Duodenal mucosa (tissue), 2 donors: ENCODE measurements around the gene COX7A2L.

Experiments
- H3K27ac ChIP-seq: one replicate; pipeline ENCODE4 v1.7.0; 2013; ENCODE audit warnings: low read depth, low read length
- H3K27me3 ChIP-seq, 2 donors: one replicate each; pipeline ENCODE4 v1.7.0; 2013; ENCODE audit warnings: low read length in 2 of 2, control low read depth in 1 of 2; ENCODE audit not compliant: insufficient read depth in 2 of 2, control insufficient read depth in 1 of 2
- H3K36me3 ChIP-seq, 2 donors: one replicate each; pipeline ENCODE4 v1.7.0; 2013; ENCODE audit warnings: low read length in 2 of 2, control low read depth in 1 of 2; ENCODE audit not compliant: insufficient read depth in 2 of 2, control insufficient read depth in 1 of 2
- H3K4me1 ChIP-seq, 2 donors: one replicate each; pipeline ENCODE4 v1.7.0; 2013; ENCODE audit warnings: low read length in 2 of 2, control low read depth in 1 of 2; ENCODE audit not compliant: insufficient read depth in 2 of 2, control insufficient read depth in 1 of 2
- H3K4me3 ChIP-seq, 2 donors: one replicate each; pipeline ENCODE4 v1.7.0; 2013; ENCODE audit warnings: low read length in 2 of 2, low read depth in 1 of 2
- H3K9ac ChIP-seq, 2 donors: one replicate each; pipeline ENCODE4 v1.7.0; 2013; ENCODE audit warnings: low read length in 2 of 2, low read depth in 1 of 2
- H3K9me3 ChIP-seq, 2 donors: one replicate each; pipeline ENCODE4 v1.7.0; 2013; ENCODE audit warnings: low read length in 2 of 2, control low read depth in 1 of 2; ENCODE audit not compliant: control insufficient read depth in 1 of 2

Gene COX7A2L

GRCh38 chr2:42321452-42322064 lies 39.5 kb downstream of the COX7A2L start:
- no peaks in the 10 kb centered on the region for H3K4me1 ChIP-seq
- H3K27ac ChIP-seq: no peak overlapping the region
- H3K9ac ChIP-seq: no peak overlapping the region
- H3K36me3 ChIP-seq: peaks cover 19 to 50% of the 10 kb centered on the region in 2 donors
- no peaks in the 10 kb centered on the region for H3K9me3 ChIP-seq
- no peaks in the 10 kb centered on the region for H3K27me3 ChIP-seq
- no peak overlapping the region for H3K4me3 ChIP-seq

- Histone ChIP-seq H3K9me3 (no peaks in the 10 kb centered on the region), H3K36me3 (peaks cover 19 to 52% of the 10 kb centered on the region in 2 donors), H3K9ac (no peak overlapping the region), H3K27me3 (no peaks in the 10 kb centered on the region), H3K27ac (no peak overlapping the region), H3K4me3 (no peak overlapping the region), H3K4me1 (no peaks in the 10 kb centered on the region)
Measured at GRCh38 chr2:42319265-42319664, 41.8 kb downstream of the COX7A2L start.

- peaks cover 19 to 42% of the 10 kb centered on the region in 2 donors for H3K36me3 ChIP-seq
- H3K27ac ChIP-seq: no peak overlapping the region
- H3K4me1 ChIP-seq: no peaks in the 10 kb centered on the region
- H3K27me3 ChIP-seq: no peaks in the 10 kb centered on the region
- no peaks in the 10 kb centered on the region for H3K9me3 ChIP-seq
- no peak overlapping the region for H3K4me3 ChIP-seq
- H3K9ac ChIP-seq: no peak overlapping the region
Measured at GRCh38 chr2:42317945-42318344, 43.1 kb downstream of the COX7A2L start.

- no peak overlapping the region for H3K27ac ChIP-seq
Measured at GRCh38 chr2:42317486-42317885, 43.5 kb downstream of the COX7A2L start.

GRCh38 chr2:42316910-42317309 lies 44.1 kb downstream of the COX7A2L start:
- Histone ChIP-seq H3K4me1 (peaks cover 0 to 2% of the 10 kb centered on the region in 2 donors), H3K36me3 (peaks cover 19 to 43% of the 10 kb centered on the region in 2 donors), H3K4me3 (no peak overlapping the region), H3K9ac (no peak overlapping the region), H3K27ac (no peak overlapping the region), H3K27me3 (no peaks in the 10 kb centered on the region), H3K9me3 (no peaks in the 10 kb centered on the region)

More at GRCh38 chr2:42317486-42317885, 43.5 kb downstream of the COX7A2L start:
- peaks cover 19 to 43% of the 10 kb centered on the region in 2 donors for H3K36me3 ChIP-seq
- no peaks in the 10 kb centered on the region for H3K9me3 ChIP-seq
- no peak overlapping the region for H3K9ac ChIP-seq
- no peaks in the 10 kb centered on the region for H3K4me1 ChIP-seq
- H3K4me3 ChIP-seq: no peak overlapping the region
- no peaks in the 10 kb centered on the region for H3K27me3 ChIP-seq

GRCh38 chr2:42315844-42316470 lies 45.1 kb downstream of the COX7A2L start:
- peaks cover 19 to 43% of the 10 kb centered on the region in 2 donors for H3K36me3 ChIP-seq

GRCh38 chr2:42314892-42315468 lies 46.0 kb downstream of the COX7A2L start:
- Histone ChIP-seq H3K9ac (no peak overlapping the region), H3K4me3 (no peak overlapping the region), H3K27ac (no peak overlapping the region), H3K4me1 (peaks cover 0 to 3% of the 10 kb centered on the region in 2 donors), H3K27me3 (no peaks in the 10 kb centered on the region), H3K9me3 (no peaks in the 10 kb centered on the region), H3K36me3 (peaks cover 19 to 43% of the 10 kb centered on the region in 2 donors)

More at GRCh38 chr2:42315844-42316470, 45.1 kb downstream of the COX7A2L start:
- Histone ChIP-seq H3K4me3 (no peak overlapping the region), H3K9me3 (no peaks in the 10 kb centered on the region), H3K9ac (no peak overlapping the region), H3K27me3 (no peaks in the 10 kb centered on the region), H3K4me1 (peaks cover 0 to 3% of the 10 kb centered on the region in 2 donors), H3K27ac (no peak overlapping the region)

- H3K36me3 ChIP-seq: peaks cover 12 to 31% of the 10 kb centered on the region in 2 donors
- no peaks in the 10 kb centered on the region for H3K27me3 ChIP-seq
- H3K9me3 ChIP-seq: no peaks in the 10 kb centered on the region
- no peak overlapping the region for H3K9ac ChIP-seq
- no peak overlapping the region for H3K4me3 ChIP-seq
- peaks cover 0 to 3% of the 10 kb centered on the region in 2 donors for H3K4me1 ChIP-seq
- H3K27ac ChIP-seq: no peak overlapping the region
Measured at GRCh38 chr2:42312106-42312505, 48.9 kb downstream of the COX7A2L start.

GRCh38 chr2:42310007-42310515 lies 51.0 kb downstream of the COX7A2L start:
- H3K9me3 ChIP-seq: no peaks in the 10 kb centered on the region
- H3K9ac ChIP-seq: no peak overlapping the region
- peaks cover 4 to 24% of the 10 kb centered on the region in 2 donors for H3K36me3 ChIP-seq
- no peaks in the 10 kb centered on the region for H3K27me3 ChIP-seq
- H3K4me1 ChIP-seq: peaks cover 0 to 3% of the 10 kb centered on the region in 2 donors
- no peak overlapping the region for H3K4me3 ChIP-seq
- no peak overlapping the region for H3K27ac ChIP-seq

- H3K4me1 ChIP-seq: peaks cover 0 to 3% of the 10 kb centered on the region in 2 donors
- no peak overlapping the region for H3K4me3 ChIP-seq
- no peak overlapping the region for H3K27ac ChIP-seq
- peaks cover 5 to 28% of the 10 kb centered on the region in 2 donors for H3K36me3 ChIP-seq
- H3K9ac ChIP-seq: no peak overlapping the region
- no peaks in the 10 kb centered on the region for H3K9me3 ChIP-seq
- no peaks in the 10 kb centered on the region for H3K27me3 ChIP-seq
Measured at GRCh38 chr2:42309366-42309765, 51.7 kb downstream of the COX7A2L start.
